ENCODE results near the gene APH1A.
A peak's percentile ranks its signal among the peaks of the same experiment; 100 is the strongest.
"Not testable (repeated sequence)": the region's sequence is repeated elsewhere in the genome, so short reads cannot be mapped to it uniquely, and the experiment has no call there.

APH1A gene

DNA sequence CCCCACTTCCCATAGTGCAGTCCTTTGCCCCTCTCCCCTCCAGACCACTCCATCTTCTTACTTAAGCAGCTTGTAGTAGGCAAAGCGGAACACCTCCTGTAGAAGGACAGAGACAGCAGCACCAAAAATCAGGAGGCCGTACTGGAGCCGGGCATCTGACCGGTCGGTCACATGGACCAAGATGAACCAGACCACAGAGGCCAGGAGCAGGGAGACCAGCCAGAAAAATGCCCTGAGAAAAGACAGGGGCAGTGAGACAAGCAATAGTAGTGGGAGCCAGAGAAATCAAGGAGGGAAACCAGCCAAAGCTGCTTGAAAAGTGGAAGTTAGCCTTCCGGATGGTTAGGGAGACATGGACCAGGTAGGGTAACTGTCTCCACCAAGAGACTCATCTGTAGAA lies 920 bp downstream of the APH1A start:
- peak; percentile 33 for DNase-seq (ENCODE audit: low spot score)

DNA sequence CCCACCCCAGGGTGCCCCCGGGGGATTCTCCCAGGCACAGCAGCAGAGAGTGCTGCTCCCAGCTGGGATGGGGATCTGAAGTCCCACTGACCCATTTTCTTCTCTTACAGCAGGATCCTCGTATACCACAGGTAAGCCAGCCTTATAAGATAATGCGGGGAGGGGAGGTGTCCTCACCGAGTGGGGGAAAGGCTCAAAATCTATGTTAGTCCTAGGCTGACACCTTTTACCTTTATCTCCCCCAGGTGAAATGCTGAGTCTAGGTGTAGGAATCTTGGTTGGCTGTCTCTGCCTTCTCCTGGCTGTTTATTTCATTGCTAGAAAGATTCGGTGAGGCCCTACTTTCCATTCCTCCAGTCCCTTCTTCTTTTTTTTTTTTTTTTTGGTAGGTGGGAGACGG lies 5.3 kb downstream of the APH1A start:
- no peak for DNase-seq (ENCODE audit: low spot score)

DNA sequence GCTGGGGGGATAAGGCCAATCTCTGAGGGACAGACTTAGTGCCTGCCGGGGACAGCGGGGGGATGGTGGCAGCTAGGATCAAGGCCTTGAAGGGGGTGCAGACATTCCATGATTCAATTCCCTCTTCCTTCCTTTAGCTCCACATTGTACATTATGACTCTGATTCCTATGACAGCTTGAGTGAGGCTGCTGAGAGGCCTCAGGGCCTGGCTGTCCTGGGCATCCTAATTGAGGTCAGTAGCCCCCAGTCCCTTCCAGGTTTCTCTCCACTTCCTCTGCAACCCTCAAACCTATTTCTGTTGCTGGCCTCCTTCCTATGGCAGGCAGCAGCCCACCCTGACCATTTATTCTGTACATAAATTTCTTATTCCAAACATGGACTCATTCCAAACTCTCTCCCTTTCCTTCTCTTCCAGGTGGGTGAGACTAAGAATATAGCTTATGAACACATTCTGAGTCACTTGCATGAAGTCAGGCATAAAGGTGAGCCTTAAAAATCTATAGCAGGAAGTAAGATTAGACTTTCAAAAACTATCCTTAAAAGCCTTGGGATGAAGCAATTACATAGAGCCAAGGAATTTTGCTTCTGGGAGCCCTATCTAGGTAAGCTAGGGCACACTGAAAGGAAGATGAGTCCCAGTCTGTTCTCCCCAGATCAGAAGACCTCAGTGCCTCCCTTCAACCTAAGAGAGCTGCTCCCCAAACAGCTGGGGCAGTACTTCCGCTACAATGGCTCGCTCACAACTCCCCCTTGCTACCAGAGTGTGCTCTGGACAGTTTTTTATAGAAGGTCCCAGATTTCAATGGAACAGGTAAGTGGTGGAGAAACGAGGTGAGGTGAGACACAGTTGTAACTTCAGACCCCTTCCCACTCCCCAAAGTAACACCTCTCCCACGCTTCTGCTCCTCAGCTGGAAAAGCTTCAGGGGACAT lies 6.2 kb downstream of the APH1A start:
- DNase-seq (ENCODE audit: low spot score), result no peak

- DNase-seq (ENCODE audit: low spot score), result no peak
These were observed 7.4 kb downstream of the APH1A start for GRCh38 chr1:150261367-150261766.

DNA sequence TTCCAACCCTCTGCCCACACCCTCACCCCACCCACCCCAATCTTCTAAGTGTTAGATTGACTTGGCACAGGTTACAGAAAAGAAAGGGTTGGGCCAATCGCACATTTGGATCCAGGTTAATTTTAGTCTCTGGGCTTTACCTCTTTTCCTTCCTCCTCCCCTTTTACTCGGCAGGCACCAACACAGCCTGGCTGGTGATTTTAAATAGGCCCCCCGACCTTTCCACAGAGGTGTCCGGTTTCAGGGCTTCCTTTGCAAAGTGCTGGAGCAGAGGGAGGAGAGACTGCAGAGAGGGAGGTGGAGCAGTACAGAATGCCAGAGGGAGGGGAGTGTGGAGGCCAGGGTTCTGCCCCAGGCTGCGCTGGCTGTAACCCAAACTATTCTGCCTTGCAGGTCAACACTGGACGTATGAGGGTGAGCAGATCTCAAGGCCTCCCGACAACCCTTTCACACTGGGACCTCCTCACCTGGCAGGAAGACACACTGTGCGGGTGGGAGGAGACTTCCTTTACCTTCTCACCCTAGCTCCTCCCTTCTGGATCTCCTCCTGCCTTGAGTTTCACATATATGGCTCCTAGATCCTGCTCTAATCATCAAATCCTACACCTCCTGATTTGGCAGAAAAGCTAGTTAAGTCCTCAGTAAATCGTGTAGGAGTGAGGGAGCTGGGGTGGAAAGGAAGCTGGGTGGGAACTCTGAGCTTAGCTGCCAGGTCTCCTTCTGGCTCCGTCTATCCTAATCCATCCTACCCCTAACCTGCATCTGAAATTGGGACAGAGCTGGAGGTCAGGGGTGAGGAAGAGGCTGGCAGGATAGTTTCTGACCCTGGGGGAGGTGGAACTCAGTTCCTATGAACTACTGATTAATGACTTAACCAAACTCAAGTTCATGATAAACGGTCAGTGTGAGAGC lies 8.8 kb downstream of the APH1A start:
- DNase-seq (ENCODE audit: low spot score), result no peak

DNA sequence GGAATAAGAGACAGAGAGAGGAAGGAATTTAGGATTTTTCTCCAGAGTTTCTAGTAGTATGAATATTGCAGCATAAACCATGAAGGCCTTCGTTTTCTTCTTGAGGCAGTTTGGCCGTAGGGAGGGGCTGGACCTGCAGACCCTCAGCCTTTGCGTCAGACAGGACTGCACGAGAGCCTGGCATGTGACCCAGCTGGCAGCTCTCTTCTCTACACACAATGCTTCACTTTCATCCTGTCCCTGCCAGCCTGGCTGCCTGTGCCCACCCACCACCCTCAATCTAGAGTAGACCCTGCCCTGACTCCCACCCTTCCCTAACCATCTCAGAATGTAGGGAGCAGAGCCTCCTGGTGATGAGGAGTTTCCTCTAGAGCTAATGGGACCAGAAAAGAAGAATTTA lies 9.6 kb downstream of the APH1A start:
- no peak for DNase-seq (ENCODE audit: low spot score)

DNA sequence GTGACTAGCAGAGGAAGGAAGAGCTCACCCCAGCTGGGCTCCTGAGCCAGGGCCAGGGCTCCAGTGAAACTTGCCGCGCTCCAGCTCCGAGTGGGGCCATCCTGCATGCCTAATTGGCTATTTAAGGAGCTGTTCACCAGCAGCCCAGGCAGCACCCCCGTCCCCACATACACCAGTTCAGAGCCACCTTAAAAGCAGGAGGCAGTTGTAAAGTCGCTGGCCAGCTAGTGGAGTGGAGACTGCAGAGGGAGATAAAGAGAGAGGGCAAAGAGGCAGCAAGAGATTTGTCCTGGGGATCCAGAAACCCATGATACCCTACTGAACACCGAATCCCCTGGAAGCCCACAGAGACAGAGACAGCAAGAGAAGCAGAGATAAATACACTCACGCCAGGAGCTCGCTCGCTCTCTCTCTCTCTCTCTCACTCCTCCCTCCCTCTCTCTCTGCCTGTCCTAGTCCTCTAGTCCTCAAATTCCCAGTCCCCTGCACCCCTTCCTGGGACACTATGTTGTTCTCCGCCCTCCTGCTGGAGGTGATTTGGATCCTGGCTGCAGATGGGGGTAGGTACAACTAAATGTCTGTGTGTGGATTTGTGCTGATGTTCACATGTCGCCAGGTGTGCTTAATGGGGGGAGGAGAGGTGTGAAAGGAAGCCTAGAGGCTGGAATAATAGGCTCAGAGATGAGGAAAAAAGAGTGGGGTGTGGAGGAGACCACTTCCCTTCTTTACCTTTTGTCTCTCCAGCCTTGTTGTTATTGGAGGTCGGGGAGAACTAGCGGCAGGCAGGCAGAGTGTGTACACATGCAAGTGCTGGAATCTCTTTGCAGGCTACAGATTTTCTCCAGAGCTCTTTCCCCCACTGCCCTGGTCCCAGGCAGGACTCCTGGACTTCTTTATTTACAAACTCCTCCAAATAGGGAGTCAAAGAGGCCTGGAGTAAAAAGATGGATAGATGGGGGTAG lies 10.9 kb downstream of the APH1A start, which contains the start of gene CA14:
TSS of gene CA14 (plus strand) at position 151 of the 962 bp plus-strand sequence. CDS start at position 506, 355 bp downstream.
- no peak for DNase-seq (ENCODE audit: low spot score)

DNA sequence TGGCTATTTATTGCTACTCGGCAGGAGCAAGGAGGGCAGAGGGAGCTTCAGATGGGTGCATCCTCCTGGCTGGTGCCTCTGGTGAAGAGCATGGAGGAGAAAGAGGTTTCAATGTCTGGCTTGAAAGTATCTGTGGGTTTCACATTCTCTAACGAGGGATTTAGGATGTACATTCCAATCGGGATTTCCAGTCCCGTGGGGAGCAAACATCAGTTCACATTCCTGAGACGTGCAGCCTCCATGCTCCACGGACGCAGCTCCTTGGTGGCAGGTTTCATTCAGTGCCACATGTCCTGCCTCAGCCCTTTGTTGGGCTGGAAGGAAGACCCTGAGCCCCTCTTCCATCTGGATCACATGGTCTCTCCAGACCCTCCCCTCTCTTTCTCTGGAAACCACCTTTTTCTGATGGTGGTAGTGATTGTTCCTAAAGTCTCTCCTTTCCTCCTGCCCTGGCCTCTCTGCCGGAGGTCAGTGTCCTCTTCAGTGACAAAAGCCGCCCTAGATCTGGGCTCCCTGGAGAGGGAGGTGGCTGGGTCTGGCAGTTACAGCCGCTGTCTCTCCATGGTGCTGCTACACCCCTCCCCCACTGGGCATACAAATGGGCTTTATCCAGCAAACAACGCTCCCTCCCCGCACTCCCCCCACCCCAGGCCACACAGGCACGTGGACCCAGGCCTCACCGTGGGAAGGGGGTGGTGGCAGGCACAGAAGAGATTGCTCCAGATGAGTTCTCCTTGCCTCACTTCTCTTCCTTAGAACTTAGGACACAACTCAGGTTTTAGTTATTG lies 12.1 kb downstream of the APH1A start:
- DNase-seq (ENCODE audit: low spot score), result no peak

DNA sequence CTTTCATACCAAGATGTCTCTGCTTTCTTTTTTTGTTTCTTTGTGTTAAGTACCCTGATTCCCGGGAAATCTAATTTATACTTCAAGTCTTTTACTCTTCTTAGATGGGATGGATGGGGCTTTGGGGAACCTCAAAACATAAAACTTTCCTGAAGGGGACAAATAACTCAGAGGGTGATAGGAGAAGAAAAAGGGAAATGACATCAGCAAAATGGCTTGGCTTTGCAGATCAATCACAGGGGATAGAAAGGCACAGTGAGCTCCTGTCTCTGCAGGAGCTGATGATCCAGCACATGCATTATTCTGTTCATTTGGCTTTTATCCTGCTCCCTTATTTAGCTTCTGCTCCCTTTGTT lies 12.6 kb downstream of the APH1A start:
- DNase-seq (ENCODE audit: low spot score), result no peak

DNA sequence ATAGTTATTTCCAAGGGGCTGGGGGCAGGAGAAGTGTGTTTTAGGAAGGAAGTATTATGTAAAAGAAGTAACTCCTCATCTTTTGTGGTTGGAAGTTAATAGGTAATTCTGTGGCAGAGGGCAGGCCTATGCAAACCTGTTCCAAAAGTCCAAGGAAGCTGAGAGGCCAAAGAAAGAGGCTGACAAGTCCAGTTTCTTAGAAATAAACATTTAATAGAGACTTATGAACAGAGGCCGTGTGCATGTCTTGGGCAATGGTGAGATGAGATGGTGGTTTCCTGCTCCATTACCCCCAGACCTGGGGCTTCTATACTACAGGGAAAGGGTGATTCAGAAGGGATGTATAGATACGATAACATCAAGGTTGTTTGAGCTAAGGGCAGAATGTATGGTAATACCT lies 18.9 kb downstream of the APH1A start:
- no peak for DNase-seq (ENCODE audit: low spot score)

DNA sequence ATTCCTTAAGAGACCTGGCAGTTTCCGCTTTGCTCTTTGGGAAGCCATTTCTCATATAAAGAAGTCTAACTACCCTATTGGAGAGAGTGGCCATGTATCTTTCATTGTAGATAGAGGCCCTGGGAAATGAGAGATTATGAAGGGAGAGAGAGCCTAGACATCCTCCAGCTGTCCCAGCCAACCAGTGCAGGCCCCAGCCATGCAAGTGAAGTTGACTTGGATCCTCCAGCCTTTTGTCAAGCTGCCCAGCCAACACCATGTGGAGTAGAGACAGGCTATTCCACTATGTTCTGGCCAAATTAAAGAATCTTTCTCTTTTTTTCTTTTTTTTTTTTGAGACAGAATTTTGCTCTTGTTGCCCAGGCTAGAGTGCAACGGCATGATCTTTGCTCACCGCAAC lies 25.8 kb downstream of the APH1A start:
- no peak for DNase-seq (ENCODE audit: low spot score)

DNA sequence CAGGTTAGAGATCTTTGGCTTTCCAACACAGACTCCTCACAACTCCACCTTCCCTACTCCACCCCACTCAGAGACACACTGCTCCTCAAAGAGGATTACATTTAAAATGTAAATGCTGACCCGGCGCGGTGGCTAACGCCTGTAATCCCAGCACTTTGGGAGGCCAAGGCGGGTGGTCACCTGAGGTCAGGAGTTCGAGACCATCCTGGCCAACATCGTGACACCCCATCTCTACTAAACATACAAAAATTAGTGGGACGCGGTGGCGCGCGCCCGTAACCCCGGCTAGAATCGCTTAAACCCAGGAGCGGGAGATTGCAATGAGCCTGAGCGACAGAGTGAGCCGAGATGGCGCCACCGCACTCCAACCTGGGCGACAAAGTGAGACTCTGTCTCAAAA lies 31.1 kb downstream of the APH1A start:
- no peak for DNase-seq (ENCODE audit: low spot score)

- DNase-seq (ENCODE audit: low spot score), result not testable (repeated sequence)
These were observed 31.6 kb downstream of the APH1A start for GRCh38 chr1:150237176-150237575.

GRCh38 chr1:150236614-150237100 lies 32.2 kb downstream of the APH1A start:
- DNase-seq (ENCODE audit: low spot score), result no peak

GRCh38 chr1:150235852-150236613 lies 32.8 kb downstream of the APH1A start, which contains the start of gene ANP32E:
Gene ANP32E, minus strand, starts transcription at chr1:150236112. Its CDS starts 326 bp downstream, at chr1:150235786.
- peak; percentile 99 for DNase-seq (ENCODE audit: low spot score)

- DNase-seq (ENCODE audit: low spot score), result peak; percentile 35
These were observed 33.4 kb downstream of the APH1A start for GRCh38 chr1:150235294-150235851.

GRCh38 chr1:150234566-150235293 lies 34.1 kb downstream of the APH1A start:
- DNase-seq (ENCODE audit: low spot score), result peak; percentile 86

DNA sequence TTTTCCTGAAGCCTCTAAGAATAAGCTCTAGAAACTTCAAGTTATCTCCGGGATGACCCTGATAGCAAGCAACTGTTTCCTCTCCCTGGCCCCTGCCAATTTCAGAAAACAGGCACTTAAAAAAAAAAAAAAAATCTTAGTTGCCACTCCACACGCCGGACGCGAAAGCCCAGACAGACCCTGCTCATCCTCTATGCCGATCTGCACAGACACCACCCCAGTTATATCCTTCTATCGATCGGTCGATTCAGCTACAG lies 34.6 kb downstream of the APH1A start:
- no peak for DNase-seq (ENCODE audit: low spot score)
